A673 (cell line): ENCODE results near the gene WWTR1. TPM values are rescaled to one million over a fixed set of nuclear protein-coding genes. Genes with fewer than 3 reads are reported as not detected.

Experiments used
- BruUV-seq: library from RNA; stranded (reverse); fragments of 400-500 nt; replicated peaks from 2 replicates; lab custom pipeline; 2021; lab: Mats Ljungman, UMichigan
- CTCF ChIA-PET: fragments of 300-600 bp; sonication (Branson Sonifier 250); formaldehyde crosslinking; loops from one replicate; lab custom pipeline; 2022; ENCODE audit warnings: antibody characterized with exemption; lab: Charles Lee
- POLR2A ChIA-PET: fragments of 300-600 bp; sonication (Branson Sonifier 250); formaldehyde crosslinking; loops from one replicate; lab custom pipeline; 2022; ENCODE audit warnings: antibody characterized with exemption; ENCODE audit not compliant: low non-redundant PET; lab: Charles Lee
- DNase-seq: peaks from one replicate; pipeline ENCODE4 v3.0.0-alpha.2; 2015; ENCODE audit warnings: low spot score
- H3K27ac ChIP-seq: fragments of 200-600 bp; sonication (generic); 2 replicates; pipeline ENCODE4 v1.5.1; 2016; ENCODE audit warnings: mixed run types, low read depth, mild to moderate bottlenecking, mixed read lengths, antibody characterized with exemption, low read length; ENCODE audit not compliant: poor library complexity, severe bottlenecking
- H3K27me3 ChIP-seq: fragments of 200-600 bp; sonication (generic); replicated peaks from 2 replicates; pipeline ENCODE4 v1.6.1; 2017; ENCODE audit warnings: mixed run types, low read depth, mild to moderate bottlenecking, mixed read lengths, antibody characterized with exemption, low read length; ENCODE audit not compliant: insufficient read depth, poor library complexity
- H3K36me3 ChIP-seq: fragments of 200-600 bp; sonication (generic); 2 replicates; pipeline ENCODE4 v1.6.1; 2016; ENCODE audit warnings: mixed run types, mild to moderate bottlenecking, mixed read lengths, antibody characterized with exemption, low read length; ENCODE audit not compliant: insufficient read depth, poor library complexity, severe bottlenecking
- H3K4me1 ChIP-seq: fragments of 200-600 bp; sonication (generic); 2 replicates; pipeline ENCODE4 v1.6.1; 2017; ENCODE audit warnings: mixed run types, mild to moderate bottlenecking, mixed read lengths, antibody characterized with exemption, low read length; ENCODE audit not compliant: insufficient read depth, poor library complexity, severe bottlenecking
- H3K4me3 ChIP-seq: fragments of 200-600 bp; sonication (generic); 2 replicates; pipeline ENCODE4 v1.5.1; 2016; ENCODE audit warnings: low read depth, mixed run types, mild to moderate bottlenecking, mixed read lengths, low read length; ENCODE audit not compliant: poor library complexity, severe bottlenecking
- H3K9me3 ChIP-seq: fragments of 200-600 bp; sonication (generic); 2 replicates; pipeline ENCODE4 v1.6.1; 2016; ENCODE audit warnings: mixed run types, low read depth, mild to moderate bottlenecking, mixed read lengths, antibody characterized with exemption, low read length; ENCODE audit not compliant: poor library complexity, severe bottlenecking
- EZH2 ChIP-seq: fragments of 200-600 bp; sonication (generic); IDR thresholded peaks from 2 replicates; pipeline ENCODE4 v1.6.1; 2017; ENCODE audit warnings: borderline replicate concordance, low read depth, mild to moderate bottlenecking, mixed read lengths, antibody characterized with exemption, low read length; ENCODE audit not compliant: poor library complexity, severe bottlenecking
- intact Hi-C: fragments of 100-400 bp; cut with micrococcal nuclease; formaldehyde crosslinking; loops from one replicate; pipeline ENCODE4 v1.10.0; 2022; ENCODE audit not compliant: unreplicated experiment
- total RNA-seq: library from RNA; stranded (reverse); gene quantifications from 2 replicates; pipeline ENCODE4 v1.2.3, GENCODE V29; 2021
- TF ChIP-seq, protein P1 (sequence below): fragments of 300-800, 200-600 bp; sonication (generic); conservative IDR thresholded peaks from 2 replicates; pipeline ENCODE4 v1.5.1; 2017; ENCODE audit warnings: low read depth, mild to moderate bottlenecking, antibody characterized with exemption, low read length, moderate library complexity, mixed read lengths

WWTR1 gene
- total RNA-seq, 1 experiment from 2014 or later = 76.8 TPM

DNA sequence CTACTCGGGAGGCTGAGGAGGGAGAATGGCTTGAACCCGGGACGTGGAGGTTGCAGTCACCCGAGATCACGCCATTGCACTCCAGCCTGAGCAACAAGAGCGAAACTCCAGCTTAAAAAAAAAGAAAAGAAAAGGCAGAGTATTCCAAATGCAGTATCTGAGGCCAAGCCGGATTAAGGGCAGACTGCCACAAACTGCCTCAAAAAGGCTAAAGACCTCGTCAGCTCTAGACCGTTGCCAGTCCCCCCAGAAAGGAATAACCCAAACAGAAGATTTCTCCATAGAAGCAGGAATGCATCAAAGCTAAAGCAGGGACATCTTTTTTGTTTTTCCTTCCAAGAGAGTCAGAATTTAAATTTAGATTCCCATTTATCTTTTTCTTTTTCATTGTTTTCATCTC, 110.4 kb downstream of the WWTR1 start:
- intact Hi-C loops = no loop called here
- no peak for DNase-seq
- H3K36me3 ChIP-seq = no peaks in the 10 kb centered on the region
- ChIA-PET CTCF (interaction anchor here (0.6 kb wide), 1 partner anchor 13 kb away, joined by 3 read pairs; no protein-coding TSS in a partner anchor), POLR2A (interaction anchor here (0.7 kb wide), 1 partner anchor 108 kb away, joined by 6 read pairs; no protein-coding TSS in a partner anchor)
- H3K27ac ChIP-seq = no peak overlapping the region
- no peaks in the 10 kb centered on the region for H3K27me3 ChIP-seq
- TF ChIP-seq EZH2 = no peak
- TF ChIP-seq, protein P1, sequence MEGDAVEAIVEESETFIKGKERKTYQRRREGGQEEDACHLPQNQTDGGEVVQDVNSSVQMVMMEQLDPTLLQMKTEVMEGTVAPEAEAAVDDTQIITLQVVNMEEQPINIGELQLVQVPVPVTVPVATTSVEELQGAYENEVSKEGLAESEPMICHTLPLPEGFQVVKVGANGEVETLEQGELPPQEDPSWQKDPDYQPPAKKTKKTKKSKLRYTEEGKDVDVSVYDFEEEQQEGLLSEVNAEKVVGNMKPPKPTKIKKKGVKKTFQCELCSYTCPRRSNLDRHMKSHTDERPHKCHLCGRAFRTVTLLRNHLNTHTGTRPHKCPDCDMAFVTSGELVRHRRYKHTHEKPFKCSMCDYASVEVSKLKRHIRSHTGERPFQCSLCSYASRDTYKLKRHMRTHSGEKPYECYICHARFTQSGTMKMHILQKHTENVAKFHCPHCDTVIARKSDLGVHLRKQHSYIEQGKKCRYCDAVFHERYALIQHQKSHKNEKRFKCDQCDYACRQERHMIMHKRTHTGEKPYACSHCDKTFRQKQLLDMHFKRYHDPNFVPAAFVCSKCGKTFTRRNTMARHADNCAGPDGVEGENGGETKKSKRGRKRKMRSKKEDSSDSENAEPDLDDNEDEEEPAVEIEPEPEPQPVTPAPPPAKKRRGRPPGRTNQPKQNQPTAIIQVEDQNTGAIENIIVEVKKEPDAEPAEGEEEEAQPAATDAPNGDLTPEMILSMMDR = no peak
- BruUV-seq = no TSS peak
- peaks cover 7% of the 10 kb centered on the region for H3K4me1 ChIP-seq
- no peaks in the 10 kb centered on the region for H3K9me3 ChIP-seq
- H3K4me3 ChIP-seq = no peak overlapping the region

DNA sequence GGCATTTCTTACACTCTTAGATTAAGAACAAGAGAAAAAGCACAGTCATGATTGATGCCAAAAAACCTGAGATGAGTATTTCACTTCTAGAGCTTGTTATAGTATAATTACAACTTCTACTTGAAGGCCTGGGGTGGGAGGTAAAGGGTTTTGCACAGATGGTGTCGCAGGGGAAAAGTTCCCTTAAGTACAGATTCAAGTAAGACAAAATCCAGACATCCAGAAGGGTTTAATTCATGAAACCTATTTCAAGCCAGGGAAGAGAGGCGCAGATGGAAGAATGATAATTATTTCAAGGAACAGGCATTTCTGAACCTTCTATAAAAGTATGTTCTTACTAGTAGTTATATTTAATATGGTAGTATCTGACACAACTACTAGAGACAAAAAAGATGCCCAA, 112.8 kb downstream of the WWTR1 start:
- no peak overlapping the region for H3K27ac ChIP-seq
- DNase-seq = no peak
- intact Hi-C loops = no loop called here
- TF ChIP-seq EZH2 = no peak
- TF ChIP-seq, protein P1 = no peak
- H3K9me3 ChIP-seq = no peaks in the 10 kb centered on the region
- no peak overlapping the region for H3K4me3 ChIP-seq
- H3K36me3 ChIP-seq = peaks cover 7% of the 10 kb centered on the region
- BruUV-seq = no TSS peak
- H3K4me1 ChIP-seq = peaks cover 24% of the 10 kb centered on the region
- H3K27me3 ChIP-seq = no peaks in the 10 kb centered on the region
- POLR2A ChIA-PET = no interaction called here
- CTCF ChIA-PET = no interaction called here

DNA sequence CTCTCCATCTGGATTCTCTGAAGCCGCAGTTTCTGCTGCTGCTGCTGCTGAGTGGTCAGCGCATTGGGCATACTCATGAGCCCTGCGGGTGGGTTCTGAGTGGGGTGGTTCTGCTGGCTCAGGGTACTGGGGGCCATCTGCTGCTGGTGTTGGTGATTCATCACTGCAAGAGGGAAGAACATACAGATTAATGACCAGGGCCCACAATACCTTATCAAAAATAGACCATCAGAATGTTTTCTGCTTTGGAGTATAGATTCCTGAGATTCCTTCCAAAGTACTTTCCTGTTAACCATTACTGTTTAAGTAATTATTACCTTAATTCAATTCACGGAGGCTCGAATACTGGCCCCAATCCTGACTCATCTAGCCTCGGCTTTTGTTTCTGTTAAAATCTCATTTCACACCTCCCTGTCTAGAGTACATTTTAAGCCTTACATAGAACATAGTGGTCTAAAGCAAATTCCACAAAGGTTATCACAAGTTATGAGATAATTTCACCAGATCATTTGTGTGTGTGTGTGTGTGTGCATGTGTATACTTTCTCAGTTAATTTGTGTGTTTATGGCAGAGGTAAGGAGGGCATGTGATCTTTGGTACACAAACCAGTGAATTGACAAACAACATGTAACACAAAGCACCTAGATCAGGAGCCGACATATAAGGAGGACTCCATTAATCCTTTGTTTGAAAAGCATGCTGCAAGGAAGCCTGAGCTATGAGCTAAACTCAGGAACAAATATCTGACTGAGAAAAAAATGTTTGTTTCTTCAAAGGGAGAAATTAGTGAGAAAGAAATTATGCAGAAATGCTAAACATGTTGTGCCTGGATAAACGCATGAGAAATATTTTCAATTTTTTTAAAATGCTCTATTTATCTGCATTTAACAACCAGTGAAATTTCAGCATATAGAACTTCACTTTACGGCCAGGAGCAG, 115.2 kb downstream of the WWTR1 start:
- BruUV-seq = no TSS peak
- Histone ChIP-seq H3K27ac (no peak overlapping the region), H3K4me1 (peaks cover 30% of the 10 kb centered on the region), H3K36me3 (peaks cover 7% of the 10 kb centered on the region), H3K27me3 (no peaks in the 10 kb centered on the region), H3K4me3 (no peak overlapping the region), H3K9me3 (no peaks in the 10 kb centered on the region)
- no peak for TF ChIP-seq EZH2
- TF ChIP-seq, protein P1 = no peak
- DNase-seq = peak; percentile 37
- intact Hi-C loops = no loop called here
- ChIA-PET CTCF (no interaction called here), POLR2A (no interaction called here)
